Fibroblast of lung (primary cell): Measurements from ENCODE around the gene CLSTN2.

Experiments used
- CTCF ChIP-seq, 2 donors: IDR thresholded peaks in 1 of 2; conservative IDR thresholded peaks in 1 of 2; 1 replicate in 1 of 2; 2 replicates in 1 of 2; pipeline ENCODE4 v1.5.1; 2011 to 2012; ENCODE audit warnings: low read length in 2 of 2, control low read depth in 1 of 2, inconsistent platforms in 1 of 2, low read depth in 1 of 2, mild to moderate bottlenecking in 1 of 2
- EZH2 ChIP-seq: IDR thresholded peaks from 2 replicates; pipeline ENCODE4 v1.5.1; 2012; ENCODE audit warnings: low read length, control low read depth, mild to moderate bottlenecking; ENCODE audit errors: missing control alignments

GRCh38 chr3:140403608-140404007 lies 468.6 kb downstream of the CLSTN2 start:
- TF ChIP-seq CTCF (conservative IDR thresholded peaks at IDR 0.05 in 1 of 2, IDR thresholded peaks at IDR 0.05 in 1 of 2; ENCODE audit: low read depth in 1 of 2, low read length in 2 of 2) (no peak), EZH2 (no peak)
